ENCODE data around the gene ARF5. TPM values are rescaled to one million over a fixed set of nuclear protein-coding genes. Genes with fewer than 3 reads are reported as not detected.

ARF5 gene
- total and polyA plus RNA-seq, 4 experiments from 2014 or later = 93.2 to 228 (median 131) TPM

- no peak overlapping the region for H3K27ac ChIP-seq (ENCODE audit: low read depth, low read length)
- H3K27me3 ChIP-seq (ENCODE audit: insufficient read depth, low read length) = no peaks in the 10 kb centered on the region
- no peaks in the 10 kb centered on the region for H3K9me3 Mint-ChIP-seq
- no peaks in the 10 kb centered on the region for H3K9me3 ChIP-seq (ENCODE audit: control insufficient read depth in 1 of 2, low read length in 2 of 2)
- no peak overlapping the region for H3K4me3 ChIP-seq (ENCODE audit: low read length in 2 of 2)
- H3K4me3 Mint-ChIP-seq = no peak overlapping the region
- no peaks in the 10 kb centered on the region for H3K4me1 ChIP-seq (ENCODE audit: insufficient read depth, low read length)
- ChIA-PET CTCF (ENCODE audit: partially characterized antibody) (no interaction called here), POLR2A (ENCODE audit: partially characterized antibody) (no interaction called here)
- peaks cover 30 to 35% of the 10 kb centered on the region in 2 donors for H3K27me3 Mint-ChIP-seq
- intact Hi-C loops (cut with micrococcal nuclease) = no loop called here
- no peaks in the 10 kb centered on the region for H3K36me3 ChIP-seq (ENCODE audit: insufficient read depth, low read length)
- no peaks in the 10 kb centered on the region for H3K4me1 Mint-ChIP-seq
- H3K27ac Mint-ChIP-seq = no peak overlapping the region
- H3K36me3 Mint-ChIP-seq = no peaks in the 10 kb centered on the region
- DNase-seq = no peak
Observed at GRCh38 chr7:127635659-127636285, 47.6 kb downstream of the ARF5 start.

- H3K27ac Mint-ChIP-seq = no peak overlapping the region
- ChIA-PET POLR2A (ENCODE audit: partially characterized antibody) (no interaction called here), CTCF (ENCODE audit: partially characterized antibody) (no interaction called here)
- H3K4me3 Mint-ChIP-seq = no peak overlapping the region
- no peaks in the 10 kb centered on the region for H3K4me1 ChIP-seq (ENCODE audit: insufficient read depth, low read length)
- H3K9me3 Mint-ChIP-seq = no peaks in the 10 kb centered on the region
- peaks cover 0 to 2% (median 0%) of the 10 kb centered on the region in 4 donors for H3K4me1 Mint-ChIP-seq
- H3K4me3 ChIP-seq (ENCODE audit: low read length in 2 of 2) = no peak overlapping the region
- no peak overlapping the region for H3K27ac ChIP-seq (ENCODE audit: low read depth, low read length)
- peaks cover 25 to 30% of the 10 kb centered on the region in 2 donors for H3K27me3 Mint-ChIP-seq
- intact Hi-C loops (cut with micrococcal nuclease) = no loop called here
- no peaks in the 10 kb centered on the region for H3K9me3 ChIP-seq (ENCODE audit: control insufficient read depth in 1 of 2, low read length in 2 of 2)
- H3K36me3 Mint-ChIP-seq = no peaks in the 10 kb centered on the region
- no peaks in the 10 kb centered on the region for H3K27me3 ChIP-seq (ENCODE audit: insufficient read depth, low read length)
- DNase-seq = no peak
- no peaks in the 10 kb centered on the region for H3K36me3 ChIP-seq (ENCODE audit: insufficient read depth, low read length)
Observed at GRCh38 chr7:127638197-127638596, 50.0 kb downstream of the ARF5 start.

Other genes with a start within 250 kb of the ARF5 start
- 10 to 100 TPM; 61.3 to 63.3 TPM for gene ZNF800, start 195.7 kb upstream of the ARF5 start, total RNA-seq
- 10 to 100 TPM; 25.6 to 59.4 TPM for gene ZNF800, start 195.7 kb upstream of the ARF5 start, polyA plus RNA-seq
- gene GCC1, start 2.8 kb upstream of the ARF5 start, total RNA-seq = 10 to 100 TPM; 29.1 to 30.0 TPM
- gene GCC1, start 2.8 kb upstream of the ARF5 start, polyA plus RNA-seq = 10 to 100 TPM in 1 of 2 donors, 1 to 10 TPM in 1; 7.9 to 20.7 TPM
- gene FSCN3, start 5.3 kb downstream of the ARF5 start, total RNA-seq = 1 to 10 TPM; 4.9 to 5.1 TPM
- gene FSCN3, start 5.3 kb downstream of the ARF5 start, polyA plus RNA-seq = 1 to 10 TPM in 1 of 2 donors, under 1 TPM in 1; 0.60 to 1.7 TPM
- gene PAX4, start 29.7 kb downstream of the ARF5 start, total RNA-seq = not detected
- not detected for gene PAX4, start 29.7 kb downstream of the ARF5 start, polyA plus RNA-seq
- 100 to 1,000 TPM; 206 to 223 TPM for gene SND1, start 63.8 kb downstream of the ARF5 start, total RNA-seq
- 100 to 1,000 TPM; 119 to 135 TPM for gene SND1, start 63.8 kb downstream of the ARF5 start, polyA plus RNA-seq